DOHH2 (cell line): ENCODE results near the gene FAM241B.

ENCODE experiments used
- H3F3A ChIP-seq: fragments of 200-600 bp; sonication (generic), shearing (Covaris generic); 2 replicates; pipeline ENCODE4 v1.6.0; 2016; ENCODE audit warnings: antibody characterized with exemption, mild to moderate bottlenecking; ENCODE audit not compliant: control insufficient read depth, insufficient read depth
- H3K27ac ChIP-seq: fragments of 200-600 bp; sonication (generic); 2 replicates; pipeline ENCODE4 v1.5.1; 2014; ENCODE audit warnings: low read depth, mild to moderate bottlenecking, low read length, moderate library complexity
- H3K27me3 ChIP-seq: fragments of 200-600 bp; sonication (generic); 2 replicates; pipeline ENCODE4 v1.6.1; 2014; ENCODE audit warnings: mild to moderate bottlenecking, low read length, mixed read lengths; ENCODE audit not compliant: control insufficient read depth
- H3K36me3 ChIP-seq: fragments of 200-600 bp; sonication (generic); 2 replicates; pipeline ENCODE4 v1.6.1; 2014; ENCODE audit warnings: mild to moderate bottlenecking, low read length, moderate library complexity, mixed read lengths; ENCODE audit not compliant: control insufficient read depth
- H3K4me1 ChIP-seq: fragments of 200-600 bp; sonication (generic); 2 replicates; pipeline ENCODE4 v1.6.1; 2014; ENCODE audit warnings: mild to moderate bottlenecking, low read length, mixed read lengths; ENCODE audit not compliant: control insufficient read depth
- H3K4me2 ChIP-seq: fragments of 200-600 bp; sonication (generic); 2 replicates; pipeline ENCODE4 v1.6.0; 2014; ENCODE audit warnings: mild to moderate bottlenecking, low read length, moderate library complexity
- H3K4me3 ChIP-seq: fragments of 200-600 bp; sonication (generic); 2 replicates; pipeline ENCODE4 v1.5.1; 2014; ENCODE audit warnings: mild to moderate bottlenecking, low read length, mixed read lengths
- H3K79me2 ChIP-seq: fragments of 200-600 bp; sonication (generic); 2 replicates; pipeline ENCODE4 v1.6.1; 2014; ENCODE audit warnings: mild to moderate bottlenecking, low read length, mixed read lengths; ENCODE audit not compliant: control insufficient read depth
- H3K9me2 ChIP-seq: fragments of 200-600 bp; sonication (generic); replicated peaks from 2 replicates; pipeline ENCODE4 v1.6.1; 2014; ENCODE audit warnings: mild to moderate bottlenecking, low read length, mixed read lengths; ENCODE audit not compliant: control insufficient read depth
- H3K9me3 ChIP-seq: fragments of 200-600 bp; sonication (generic); 2 replicates; pipeline ENCODE4 v1.6.1; 2014; ENCODE audit warnings: antibody characterized with exemption, low read length, mixed read lengths; ENCODE audit not compliant: control insufficient read depth, insufficient read depth
- H4K20me1 ChIP-seq: fragments of 200-600 bp; sonication (generic); 2 replicates; pipeline ENCODE4 v1.6.0; 2014; ENCODE audit warnings: low read depth, mild to moderate bottlenecking, antibody characterized with exemption, low read length, moderate library complexity; ENCODE audit not compliant: control insufficient read depth, insufficient read depth
- CTCF ChIP-seq: fragments of 200-600 bp; sonication (generic); IDR thresholded peaks from one replicate; pipeline ENCODE4 v1.5.1; 2014; ENCODE audit warnings: antibody characterized with exemption, mild to moderate bottlenecking, low read depth, low read length; ENCODE audit not compliant: poor library complexity, severe bottlenecking
- EZH2phosphoT487 ChIP-seq: fragments of 200-600 bp; sonication (generic); IDR thresholded peaks from 2 replicates; pipeline ENCODE4 v1.6.1; 2017; ENCODE audit warnings: borderline replicate concordance, mild to moderate bottlenecking, antibody characterized with exemption, low read length, moderate library complexity, mixed read lengths

Gene FAM241B

DNA sequence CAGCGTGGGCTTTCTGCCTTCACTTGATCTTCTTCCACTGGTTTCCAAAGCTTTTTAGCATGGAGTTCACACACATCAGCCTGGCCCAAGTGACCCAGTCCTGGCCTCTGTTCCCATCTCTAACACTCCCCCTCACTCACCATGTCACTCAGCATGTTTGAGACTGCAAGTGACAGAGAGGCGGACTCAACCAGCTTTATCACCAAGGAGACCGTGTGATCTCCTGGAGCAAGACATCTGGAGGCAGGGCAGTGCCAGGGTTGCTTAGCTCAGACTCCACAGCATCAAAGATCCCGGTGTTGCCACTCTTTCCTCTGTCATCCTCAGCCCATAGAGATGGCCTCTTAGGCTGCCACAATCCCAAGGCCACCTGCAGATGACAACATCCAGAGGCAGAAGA, 39.4 kb downstream of the FAM241B start:
- no peaks in the 10 kb centered on the region for H4K20me1 ChIP-seq
- H3K4me3 ChIP-seq = no peak overlapping the region
- no peaks in the 10 kb centered on the region for H3K9me3 ChIP-seq
- peaks cover 6% of the 10 kb centered on the region; the same call in 1 of the 2 replicates for H3K27me3 ChIP-seq
- H3K4me2 ChIP-seq = no peak overlapping the region
- H3K27ac ChIP-seq = no peak overlapping the region
- H3K79me2 ChIP-seq = no peaks in the 10 kb centered on the region
- no peaks in the 10 kb centered on the region for H3F3A ChIP-seq
- no peaks in the 10 kb centered on the region for H3K9me2 ChIP-seq
- no peaks in the 10 kb centered on the region for H3K4me1 ChIP-seq
- no peaks in the 10 kb centered on the region for H3K36me3 ChIP-seq
- TF ChIP-seq EZH2phosphoT487 = no peak
- TF ChIP-seq CTCF = no peak

DNA sequence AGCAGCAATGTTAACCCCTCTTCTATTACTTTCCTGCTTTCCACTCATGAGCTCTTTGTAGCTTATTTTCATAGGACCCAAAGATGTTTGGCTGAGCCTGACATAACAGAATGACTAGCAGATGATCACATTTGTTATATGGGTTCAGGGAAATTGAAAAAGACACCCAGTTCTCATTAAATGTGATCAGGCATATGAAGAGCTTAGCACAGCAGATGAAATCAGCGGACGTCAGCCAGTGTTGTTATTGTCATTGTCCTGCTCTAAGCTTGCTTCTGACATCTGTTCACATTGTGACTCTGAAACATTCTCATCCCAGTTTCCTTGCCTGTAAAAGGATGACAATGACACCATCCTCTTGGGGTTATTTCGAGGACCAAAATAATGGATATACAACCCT, 43.5 kb downstream of the FAM241B start:
- TF ChIP-seq CTCF = no peak
- no peak for TF ChIP-seq EZH2phosphoT487
- Histone ChIP-seq H3K36me3 (no peaks in the 10 kb centered on the region), H3K9me2 (no peaks in the 10 kb centered on the region), H3K4me2 (no peak overlapping the region), H3K4me1 (no peaks in the 10 kb centered on the region), H3K27ac (no peak overlapping the region), H3K27me3 (peaks cover 2% of the 10 kb centered on the region; the same call in 1 of the 2 replicates), H3K9me3 (no peaks in the 10 kb centered on the region), H3K79me2 (no peaks in the 10 kb centered on the region), H3F3A (no peaks in the 10 kb centered on the region), H3K4me3 (no peak overlapping the region), H4K20me1 (no peaks in the 10 kb centered on the region)

DNA sequence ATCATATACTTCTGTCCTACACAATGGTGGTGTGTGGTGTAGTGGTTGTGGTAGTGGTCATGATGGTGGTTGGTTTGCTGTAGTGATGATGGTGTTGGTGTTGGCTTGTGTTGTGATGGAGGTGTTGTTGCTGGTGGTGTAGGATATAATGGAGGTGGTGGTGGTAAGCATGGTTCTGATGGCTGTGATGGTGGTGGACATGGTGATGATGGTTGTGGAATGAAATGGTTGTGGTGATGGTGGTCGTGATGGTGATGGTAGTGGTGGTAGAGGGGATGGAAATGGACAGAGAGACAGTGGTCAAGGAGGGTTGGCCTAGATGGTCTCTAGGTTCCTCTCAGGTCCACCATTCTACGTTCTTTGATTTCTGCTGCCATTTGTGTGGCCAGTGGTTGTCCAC, 44.7 kb downstream of the FAM241B start:
- peaks cover 2% of the 10 kb centered on the region; the same call in 1 of the 2 replicates for H3K27me3 ChIP-seq
- TF ChIP-seq CTCF = no peak
- TF ChIP-seq EZH2phosphoT487 = no peak

More for the DNA sequence above, 44.7 kb downstream of the FAM241B start:
- Histone ChIP-seq H3K36me3 (no peaks in the 10 kb centered on the region), H3K9me3 (no peaks in the 10 kb centered on the region), H3K4me2 (no peak overlapping the region), H4K20me1 (no peaks in the 10 kb centered on the region), H3K4me3 (no peak overlapping the region), H3K9me2 (no peaks in the 10 kb centered on the region), H3F3A (no peaks in the 10 kb centered on the region), H3K4me1 (no peaks in the 10 kb centered on the region), H3K79me2 (no peaks in the 10 kb centered on the region), H3K27ac (no peak overlapping the region)
